ENCODE results near the gene NEU4. TPM values are rescaled to one million over a fixed set of nuclear protein-coding genes. Genes with fewer than 3 reads are reported as not detected.
A peak's percentile ranks its signal among the peaks of the same experiment; 100 is the strongest.
"Not testable (repeated sequence)": the region's sequence is repeated elsewhere in the genome, so short reads cannot be mapped to it uniquely, and the experiment has no call there.

The NEU4 gene
- total RNA-seq, 2 experiments from 2014 or later: 0.31 to 0.36 TPM

DNA sequence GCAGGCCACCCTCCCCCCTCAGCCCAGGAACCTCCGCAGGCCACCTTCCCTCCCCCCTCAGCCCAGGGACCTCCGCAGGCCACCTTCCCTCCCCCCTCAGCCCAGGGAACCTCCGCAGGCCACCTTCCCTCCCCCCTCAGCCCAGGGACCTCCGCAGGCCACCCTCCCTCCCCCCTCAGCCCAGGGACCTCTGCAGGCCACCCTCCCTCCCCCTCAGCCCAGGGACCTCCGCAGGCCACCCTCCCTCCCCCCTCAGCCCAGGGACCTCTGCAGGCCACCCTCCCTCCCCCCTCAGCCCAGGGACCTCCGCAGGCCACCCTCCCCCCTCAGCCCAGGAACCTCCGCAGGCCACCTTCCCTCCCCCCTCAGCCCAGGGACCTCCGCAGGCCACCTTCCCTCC lies 2.8 kb upstream of the NEU4 start:
- H3K4me1 Mint-ChIP-seq (ENCODE audit: low read depth); H3K27ac Mint-ChIP-seq; H3K36me3 Mint-ChIP-seq; H3K9me3 Mint-ChIP-seq; H3K4me3 Mint-ChIP-seq; DNase-seq; intact Hi-C loops (cut with micrococcal nuclease); H3K27me3 Mint-ChIP-seq; CTCF ChIA-PET; POLR2A ChIA-PET: not testable (repeated sequence)

- no peak overlapping the region for H3K27ac Mint-ChIP-seq
- intact Hi-C loops (cut with micrococcal nuclease): no loop called here
- peak; percentile 5 for DNase-seq
- no peaks in the 10 kb centered on the region for H3K36me3 Mint-ChIP-seq
- H3K27me3 Mint-ChIP-seq: peaks cover 6% of the 10 kb centered on the region
- H3K4me3 Mint-ChIP-seq: no peak overlapping the region
- POLR2A ChIA-PET: no interaction called here
- H3K4me1 Mint-ChIP-seq (ENCODE audit: low read depth): peaks cover 9% of the 10 kb centered on the region
- H3K9me3 Mint-ChIP-seq: no peaks in the 10 kb centered on the region
- CTCF ChIA-PET: no interaction called here
Observed at GRCh38 chr2:241808051-241808720, 807 bp upstream of the NEU4 start.

- no peaks in the 10 kb centered on the region for H3K9me3 Mint-ChIP-seq
- no peak overlapping the region for H3K4me3 Mint-ChIP-seq
- CTCF ChIA-PET: no interaction called here
Observed at GRCh38 chr2:241809383-241810306, 652 bp downstream of the NEU4 start.

GRCh38 chr2:241810307-241811200 lies 1.6 kb downstream of the NEU4 start:
- intact Hi-C loops (cut with micrococcal nuclease): no loop called here
- H3K27me3 Mint-ChIP-seq: peaks cover 4% of the 10 kb centered on the region
- no peaks in the 10 kb centered on the region for H3K36me3 Mint-ChIP-seq
- H3K4me1 Mint-ChIP-seq (ENCODE audit: low read depth): peaks cover 2% of the 10 kb centered on the region
- ChIA-PET CTCF (no interaction called here), POLR2A (no interaction called here)
- H3K27ac Mint-ChIP-seq: no peak overlapping the region
- DNase-seq: peak; percentile 7
- no peak overlapping the region for H3K4me3 Mint-ChIP-seq
- no peaks in the 10 kb centered on the region for H3K9me3 Mint-ChIP-seq

More at GRCh38 chr2:241809383-241810306, 652 bp downstream of the NEU4 start:
- no peak overlapping the region for H3K27ac Mint-ChIP-seq
- POLR2A ChIA-PET: no interaction called here
- DNase-seq: peak; percentile 7
- peaks cover 4% of the 10 kb centered on the region for H3K27me3 Mint-ChIP-seq
- no peaks in the 10 kb centered on the region for H3K36me3 Mint-ChIP-seq
- peaks cover 6% of the 10 kb centered on the region for H3K4me1 Mint-ChIP-seq (ENCODE audit: low read depth)
- intact Hi-C loops (cut with micrococcal nuclease): no loop called here

GRCh38 chr2:241811201-241811951 lies 2.4 kb downstream of the NEU4 start:
- Mint-ChIP-seq H3K4me3 (no peak overlapping the region), H3K27ac (no peak overlapping the region), H3K36me3 (no peaks in the 10 kb centered on the region), H3K4me1 (ENCODE audit: low read depth) (peaks cover 2% of the 10 kb centered on the region), H3K27me3 (peaks cover 4% of the 10 kb centered on the region), H3K9me3 (no peaks in the 10 kb centered on the region)
- intact Hi-C loops (cut with micrococcal nuclease): no loop called here
- ChIA-PET POLR2A (no interaction called here), CTCF (no interaction called here)
- DNase-seq: peak; percentile 8

GRCh38 chr2:241811952-241812729 lies 3.1 kb downstream of the NEU4 start:
- Mint-ChIP-seq H3K36me3 (no peaks in the 10 kb centered on the region), H3K27ac (no peak overlapping the region), H3K4me3 (no peak overlapping the region), H3K27me3 (peaks cover 4% of the 10 kb centered on the region), H3K9me3 (no peaks in the 10 kb centered on the region), H3K4me1 (ENCODE audit: low read depth) (peaks cover 3% of the 10 kb centered on the region)
- intact Hi-C loops (cut with micrococcal nuclease): no loop called here
- POLR2A ChIA-PET: no interaction called here
- no peak for DNase-seq
- CTCF ChIA-PET: interaction anchor here (0.6 kb wide), 1 partner anchor 67 kb away, joined by 4 read pairs; no protein-coding TSS in a partner anchor

GRCh38 chr2:241812730-241813643 lies 4.0 kb downstream of the NEU4 start:
- POLR2A ChIA-PET: no interaction called here
- CTCF ChIA-PET: interaction anchor here (0.6 kb wide), 1 partner anchor 66 kb away, joined by 4 read pairs; no protein-coding TSS in a partner anchor

GRCh38 chr2:241813644-241814392 lies 4.8 kb downstream of the NEU4 start:
- CTCF ChIA-PET: no interaction called here
- POLR2A ChIA-PET: no interaction called here
- no peaks in the 10 kb centered on the region for H3K9me3 Mint-ChIP-seq
- no peak overlapping the region for H3K4me3 Mint-ChIP-seq
- H3K27ac Mint-ChIP-seq: no peak overlapping the region
- peak; percentile 17 for DNase-seq
- intact Hi-C loops (cut with micrococcal nuclease): no loop called here
- H3K4me1 Mint-ChIP-seq (ENCODE audit: low read depth): peaks cover 9% of the 10 kb centered on the region
- H3K36me3 Mint-ChIP-seq: no peaks in the 10 kb centered on the region
- no peaks in the 10 kb centered on the region for H3K27me3 Mint-ChIP-seq

More at GRCh38 chr2:241812730-241813643, 4.0 kb downstream of the NEU4 start:
- Mint-ChIP-seq H3K9me3 (no peaks in the 10 kb centered on the region), H3K4me1 (ENCODE audit: low read depth) (peaks cover 9% of the 10 kb centered on the region), H3K27ac (no peak overlapping the region), H3K36me3 (no peaks in the 10 kb centered on the region), H3K4me3 (no peak overlapping the region), H3K27me3 (peaks cover 4% of the 10 kb centered on the region)
- DNase-seq: peak; percentile 9
- intact Hi-C loops (cut with micrococcal nuclease): no loop called here

DNA sequence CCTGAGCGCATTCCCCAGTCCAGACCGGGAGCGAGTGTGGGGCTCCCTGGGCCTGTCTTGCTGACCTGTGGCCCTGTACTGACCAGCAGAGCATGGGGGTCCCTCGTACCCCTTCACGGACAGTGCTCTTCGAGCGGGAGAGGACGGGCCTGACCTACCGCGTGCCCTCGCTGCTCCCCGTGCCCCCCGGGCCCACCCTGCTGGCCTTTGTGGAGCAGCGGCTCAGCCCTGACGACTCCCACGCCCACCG lies 5.3 kb downstream of the NEU4 start:
- no peak overlapping the region for H3K27ac Mint-ChIP-seq
- intact Hi-C loops (cut with micrococcal nuclease): no loop called here
- peaks cover 9% of the 10 kb centered on the region for H3K4me1 Mint-ChIP-seq (ENCODE audit: low read depth)
- no peaks in the 10 kb centered on the region for H3K9me3 Mint-ChIP-seq
- H3K36me3 Mint-ChIP-seq: no peaks in the 10 kb centered on the region
- DNase-seq: peak; percentile 7
- H3K27me3 Mint-ChIP-seq: no peaks in the 10 kb centered on the region
- no peak overlapping the region for H3K4me3 Mint-ChIP-seq
- CTCF ChIA-PET: no interaction called here
- POLR2A ChIA-PET: no interaction called here

Data from activated CD4-positive, alpha-beta memory T cell treated with anti-CD3 and anti-CD28 coated beads for 36 hours (primary cell).